ENCODE results near the gene TAS2R1. TPM values are rescaled to one million over a fixed set of nuclear protein-coding genes. Genes with fewer than 3 reads are reported as not detected.
"Not testable (repeated sequence)": the region's sequence is repeated elsewhere in the genome, so short reads cannot be mapped to it uniquely, and the experiment has no call there.

The TAS2R1 gene
- total and polyA plus RNA-seq, 8 donors, result not detected

- no peak for DNase-seq
- no peaks in the 10 kb centered on the region for H3K27me3 ChIP-seq
- no peak overlapping the region for H3K4me3 ChIP-seq
- intact Hi-C loops (cut with DNase I; ENCODE audit: low total_unique reads), result no loop called here
- 49 to 63% (median 53%) methylated on average over 3 of the region's 3 CpGs for WGBS, 5 donors
- no peaks in the 10 kb centered on the region for H3K9me3 ChIP-seq
- H3K36me3 ChIP-seq, result no peaks in the 10 kb centered on the region
- H3K4me1 ChIP-seq, result peaks cover 0 to 5% (median 0%) of the 10 kb centered on the region in 4 donors
- TF ChIP-seq POLR2A (IDR thresholded peaks at IDR 0.05), result no peak
- H3K27ac ChIP-seq, result no peak overlapping the region
Observed at GRCh38 chr5:9599391-9599790, 30.8 kb downstream of the TAS2R1 start.

- intact Hi-C loops (cut with DNase I; ENCODE audit: low total_unique reads); DNase-seq; H3K36me3 ChIP-seq; H3K4me3 ChIP-seq; H3K9me3 ChIP-seq; H3K4me1 ChIP-seq; H3K27me3 ChIP-seq; H3K27ac ChIP-seq: not testable (repeated sequence)
- 53 to 59% (median 56%) methylated on average over 6 of the region's 6 CpGs for WGBS, 5 donors
Observed at GRCh38 chr5:9598329-9598728, 31.8 kb downstream of the TAS2R1 start.

- H3K4me1 ChIP-seq; DNase-seq; H3K36me3 ChIP-seq; intact Hi-C loops (cut with DNase I; ENCODE audit: low total_unique reads); H3K4me3 ChIP-seq; H3K27me3 ChIP-seq; H3K9me3 ChIP-seq; H3K27ac ChIP-seq: not testable (repeated sequence)
- 60 to 79% (median 74%) methylated on average over 7 of the region's 7 CpGs for WGBS, 5 donors
Observed at GRCh38 chr5:9597322-9597721, 32.8 kb downstream of the TAS2R1 start.

GRCh38 chr5:9596824-9597223, 33.3 kb downstream of the TAS2R1 start:
- TF ChIP-seq POLR2A (IDR thresholded peaks at IDR 0.05), result no peak
- TF ChIP-seq POLR2AphosphoS5 (IDR thresholded peaks at IDR 0.05), result no peak
- no peak for TF ChIP-seq CTCF (IDR thresholded peaks at IDR 0.05)
- no peak for TF ChIP-seq EP300 (IDR thresholded peaks at IDR 0.05)
- Histone ChIP-seq H3K27me3 (no peaks in the 10 kb centered on the region), H3K9me3 (no peaks in the 10 kb centered on the region), H3K27ac (no peak overlapping the region), H3K36me3 (no peaks in the 10 kb centered on the region), H3K4me3 (no peak overlapping the region), H3K4me1 (peaks cover 0 to 5% (median 0%) of the 10 kb centered on the region in 4 donors)
- 7 to 16% (median 12%) methylated on average over 4 of the region's 4 CpGs for WGBS, 5 donors
- no peak for DNase-seq
- intact Hi-C loops (cut with DNase I; ENCODE audit: low total_unique reads), result no loop called here

GRCh38 chr5:9596171-9596780, 33.9 kb downstream of the TAS2R1 start:
- H3K27ac ChIP-seq, result no peak overlapping the region
- peaks cover 0 to 5% (median 0%) of the 10 kb centered on the region in 4 donors for H3K4me1 ChIP-seq
- H3K9me3 ChIP-seq, result no peaks in the 10 kb centered on the region
- no peak overlapping the region for H3K4me3 ChIP-seq
- 30 to 57% (median 49%) methylated on average over 6 of the region's 6 CpGs for WGBS, 5 donors
- intact Hi-C loops (cut with DNase I; ENCODE audit: low total_unique reads), result no loop called here
- no peaks in the 10 kb centered on the region for H3K27me3 ChIP-seq
- H3K36me3 ChIP-seq, result no peaks in the 10 kb centered on the region
- no peak for TF ChIP-seq CTCF (IDR thresholded peaks at IDR 0.05)
- TF ChIP-seq POLR2A (IDR thresholded peaks at IDR 0.05), result no peak
- no peak for TF ChIP-seq EP300 (IDR thresholded peaks at IDR 0.05)
- TF ChIP-seq POLR2AphosphoS5 (IDR thresholded peaks at IDR 0.05), result no peak
- peak in 1 of 2 donors; percentile 21 for DNase-seq

- DNase-seq, result no peak
- no peak overlapping the region for H3K27ac ChIP-seq
- H3K36me3 ChIP-seq, result no peaks in the 10 kb centered on the region
- no peaks in the 10 kb centered on the region for H3K9me3 ChIP-seq
- H3K4me3 ChIP-seq, result no peak overlapping the region
- peaks cover 0 to 5% (median 0%) of the 10 kb centered on the region in 4 donors for H3K4me1 ChIP-seq
- no peaks in the 10 kb centered on the region for H3K27me3 ChIP-seq
- TF ChIP-seq POLR2AphosphoS5 (IDR thresholded peaks at IDR 0.05), result no peak
- no peak for TF ChIP-seq POLR2A (IDR thresholded peaks at IDR 0.05)
- TF ChIP-seq EP300 (IDR thresholded peaks at IDR 0.05), result no peak
- no peak for TF ChIP-seq CTCF (IDR thresholded peaks at IDR 0.05)
- intact Hi-C loops (cut with DNase I; ENCODE audit: low total_unique reads), result no loop called here
Observed at GRCh38 chr5:9594913-9595312, 35.2 kb downstream of the TAS2R1 start.

Measured in stomach (tissue), 9 donors.